Activated CD4-positive, alpha-beta T cell treated with anti-CD3 and anti-CD28 coated beads for 24 hours (primary cell): ENCODE results near the gene ATP8B3.
"Not testable (repeated sequence)": the region's sequence is repeated elsewhere in the genome, so short reads cannot be mapped to it uniquely, and the experiment has no call there.

ENCODE experiments used
- DNase-seq, 2 donors: peaks; one replicate each; pipeline ENCODE4 v3.0.0-alpha.2; 2020; ENCODE audit warnings: low read depth in 2 of 2

Gene ATP8B3

DNA sequence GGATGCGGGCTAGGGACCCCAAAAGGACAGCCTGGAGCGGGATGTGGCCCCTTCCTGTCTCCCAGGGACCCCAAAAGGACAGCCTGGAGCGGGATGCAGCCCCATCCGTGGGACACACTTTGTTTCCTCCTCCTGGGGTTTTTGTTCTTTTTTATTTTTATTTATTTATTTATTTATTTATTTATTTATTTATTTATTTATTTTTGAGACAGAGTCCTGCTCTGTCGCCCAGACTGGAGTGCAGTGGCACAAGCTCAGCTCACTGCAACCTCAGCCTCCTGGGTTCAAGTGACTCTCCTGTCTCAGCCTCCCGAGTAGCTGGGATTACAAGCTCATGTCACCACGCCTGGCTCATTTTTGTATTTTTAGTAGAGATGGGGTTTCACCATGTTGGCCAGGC is 14.8 kb downstream of the ATP8B3 start:
- not testable (repeated sequence) for DNase-seq

DNA sequence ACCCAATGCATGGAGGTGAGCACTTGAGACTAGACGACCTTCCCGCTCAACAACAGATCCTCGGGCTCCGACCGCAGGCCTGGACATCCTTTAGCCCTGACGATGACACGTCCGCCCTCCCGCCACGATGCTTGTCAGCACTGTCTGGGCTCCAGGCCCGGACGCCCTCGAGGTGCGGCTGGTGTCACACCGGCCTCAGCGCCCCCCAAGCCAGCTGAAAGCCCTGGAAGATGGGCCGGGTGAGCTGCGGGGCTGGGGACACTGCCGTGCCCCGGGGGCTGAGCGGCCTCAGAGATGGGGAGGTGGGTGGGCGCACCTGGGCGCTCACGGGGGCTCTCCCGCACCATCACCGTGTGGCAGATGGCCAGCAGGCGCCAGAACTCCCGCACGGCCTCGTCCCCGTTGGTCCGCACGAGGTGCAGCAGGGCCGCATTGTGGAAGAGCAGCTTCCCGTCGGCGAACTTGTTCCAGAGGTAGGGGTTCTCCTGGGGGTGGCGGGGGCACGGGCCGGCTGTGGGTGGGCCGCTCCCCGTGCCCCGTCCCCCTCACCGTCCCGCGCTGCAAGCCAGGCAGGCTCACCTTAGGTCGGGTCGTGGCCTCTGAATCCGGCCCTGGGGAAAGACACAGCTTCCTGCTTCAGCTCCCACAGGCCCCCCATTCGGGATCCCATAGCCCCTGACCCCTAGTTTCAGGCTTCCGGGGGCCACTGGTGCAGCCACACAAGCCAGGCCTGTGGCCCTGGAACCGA is 15.5 kb downstream of the ATP8B3 start:
- no peak for DNase-seq

DNA sequence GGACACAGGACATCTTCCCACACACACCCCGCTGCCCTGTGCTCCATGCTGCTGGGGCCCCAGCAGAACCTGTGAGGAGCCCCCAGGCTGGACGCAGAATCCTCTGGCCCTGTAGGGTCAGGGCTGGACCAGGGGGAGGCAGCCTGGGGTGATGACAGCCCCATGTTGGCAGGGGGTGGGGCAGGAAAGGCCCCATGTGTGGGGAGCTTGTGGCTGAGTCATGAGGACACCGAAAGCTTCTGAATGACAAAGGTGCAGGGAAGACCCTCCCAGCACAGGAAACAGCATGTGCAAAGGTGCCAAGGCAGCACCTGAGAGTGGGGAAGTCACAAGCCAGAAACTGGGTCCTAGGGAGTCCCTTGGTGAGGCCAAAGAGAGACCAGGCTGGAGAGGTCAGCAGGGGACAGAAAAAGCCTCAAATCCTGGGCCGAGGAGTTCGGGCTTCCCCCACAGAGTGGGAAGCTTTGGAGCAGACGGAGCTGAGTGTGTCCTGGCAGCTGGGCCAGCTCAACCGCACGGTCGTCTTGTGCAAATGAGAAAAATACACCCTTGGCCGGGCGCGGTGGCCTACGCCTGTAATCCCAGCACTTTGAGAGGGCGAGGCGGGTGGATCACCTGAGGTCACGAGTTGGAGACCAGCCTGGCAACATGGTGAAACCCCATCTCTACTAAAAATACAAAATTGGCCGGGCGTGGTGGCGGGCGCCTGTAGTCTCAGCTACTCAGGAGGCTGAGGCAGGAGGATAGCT is 17.5 kb downstream of the ATP8B3 start:
- no peak for DNase-seq

DNA sequence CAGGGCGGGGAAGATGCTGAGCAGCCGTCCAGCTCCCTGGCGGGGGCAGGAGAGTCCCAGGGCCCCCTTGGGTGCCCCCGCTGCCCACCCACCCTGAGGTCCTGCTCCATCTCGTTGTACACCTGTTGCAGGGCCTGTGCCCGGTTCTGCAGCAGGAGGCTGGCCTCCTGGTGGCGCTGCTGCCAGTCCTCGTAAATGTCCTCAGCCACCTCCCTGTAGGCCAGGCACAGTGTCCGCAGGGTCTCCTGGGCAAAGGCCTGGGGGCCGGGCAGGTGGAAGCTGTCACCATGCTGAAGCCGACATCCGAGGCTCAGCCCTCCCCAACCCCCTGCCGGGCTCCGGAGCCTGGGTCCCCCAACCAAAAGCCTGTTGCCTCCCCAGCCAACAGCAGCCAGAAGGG is 20.2 kb downstream of the ATP8B3 start:
- no peak for DNase-seq

DNA sequence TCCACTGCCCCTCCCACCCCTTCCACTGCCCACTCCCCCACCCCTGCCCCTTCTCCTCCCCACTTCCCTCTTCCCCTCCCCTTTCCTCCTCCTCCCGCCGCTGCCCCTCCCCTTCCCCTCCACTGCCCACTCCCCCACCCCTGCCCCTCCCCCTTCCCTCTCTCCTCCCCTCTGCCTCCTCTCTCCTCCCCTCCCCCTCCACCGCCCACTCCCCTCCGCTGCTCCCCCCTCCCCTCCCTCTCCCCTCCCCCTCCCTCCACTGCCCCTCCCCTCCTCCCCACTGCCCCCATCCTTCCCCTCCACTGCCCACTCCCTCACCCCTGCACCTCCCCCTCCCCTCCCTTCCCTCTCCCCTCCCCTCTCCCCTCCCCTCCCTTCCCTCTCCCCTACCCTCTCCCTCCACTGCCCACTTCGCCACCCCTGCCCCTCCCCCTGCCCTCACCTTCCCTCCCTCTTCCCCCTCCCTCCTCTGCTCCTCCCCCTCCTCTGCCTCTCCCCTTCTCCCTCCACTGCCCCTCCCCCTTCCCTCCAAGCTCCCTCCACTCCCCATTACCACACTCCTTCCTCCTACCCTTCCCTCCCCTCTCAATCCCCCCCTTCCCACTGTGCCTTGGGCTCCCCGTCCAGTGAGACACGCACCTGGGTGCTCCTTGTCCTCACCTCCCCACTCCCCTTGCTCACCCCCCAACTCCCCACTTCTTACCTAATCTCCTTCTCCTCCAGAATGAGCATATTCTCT is 21.9 kb downstream of the ATP8B3 start:
- DNase-seq = no peak

DNA sequence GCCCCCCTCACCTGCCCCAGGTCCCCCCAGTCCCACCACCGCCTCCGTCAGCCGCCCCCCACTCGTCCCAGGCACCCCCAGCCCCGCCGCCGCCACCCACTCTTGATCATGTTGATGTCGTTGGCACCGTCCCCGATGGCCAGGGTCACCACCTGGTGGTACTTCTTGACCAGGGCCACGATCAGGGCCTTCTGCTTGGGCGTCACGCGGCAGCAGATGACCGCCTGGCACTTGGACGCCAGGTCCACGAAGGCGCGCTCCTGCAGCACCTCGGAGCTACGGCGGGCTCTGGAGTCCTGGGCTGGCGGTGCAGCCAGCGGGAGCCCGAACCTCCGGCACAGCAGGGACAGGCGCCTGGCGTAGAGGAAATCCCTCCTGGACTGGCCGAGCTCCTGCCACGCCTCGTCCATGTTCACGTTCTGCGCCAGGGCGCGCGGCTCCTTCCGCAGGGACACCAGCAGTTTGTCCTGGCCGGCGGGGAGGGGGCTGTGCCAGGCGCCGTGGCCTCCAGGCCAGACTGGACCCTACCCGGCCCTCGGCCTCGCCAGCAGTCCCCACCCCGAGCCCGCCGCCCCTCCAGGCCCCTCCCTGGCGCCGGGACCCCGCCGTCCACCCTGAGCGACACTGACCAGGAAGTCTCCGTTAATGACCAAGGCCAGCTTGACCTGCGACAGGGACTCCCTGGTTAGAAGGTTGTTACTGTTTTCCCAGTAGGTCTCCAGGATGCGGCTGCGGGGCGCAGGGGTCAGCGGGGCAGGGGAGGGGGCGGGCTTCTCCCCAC is 22.6 kb downstream of the ATP8B3 start:
- no peak for DNase-seq

DNA sequence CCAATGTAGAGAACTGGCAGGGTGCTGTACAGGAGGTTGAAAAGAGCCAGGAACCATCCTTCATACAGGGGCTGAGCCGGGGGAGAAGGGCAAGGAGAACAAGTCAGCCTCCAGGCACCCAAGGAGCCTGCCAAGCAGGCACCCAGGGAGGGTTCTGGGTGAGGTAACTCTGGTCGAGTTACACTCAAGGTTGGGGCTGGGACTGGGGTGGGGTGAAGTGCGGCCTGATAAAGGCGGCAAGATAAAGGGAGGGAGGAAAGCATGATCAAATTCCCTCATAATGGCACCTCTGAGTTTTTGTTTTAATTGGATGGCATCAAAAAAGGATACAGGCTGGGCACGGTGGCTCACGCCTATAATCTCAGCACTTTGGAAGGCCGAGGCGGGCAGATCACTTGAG is 25.0 kb downstream of the ATP8B3 start:
- no peak for DNase-seq

DNA sequence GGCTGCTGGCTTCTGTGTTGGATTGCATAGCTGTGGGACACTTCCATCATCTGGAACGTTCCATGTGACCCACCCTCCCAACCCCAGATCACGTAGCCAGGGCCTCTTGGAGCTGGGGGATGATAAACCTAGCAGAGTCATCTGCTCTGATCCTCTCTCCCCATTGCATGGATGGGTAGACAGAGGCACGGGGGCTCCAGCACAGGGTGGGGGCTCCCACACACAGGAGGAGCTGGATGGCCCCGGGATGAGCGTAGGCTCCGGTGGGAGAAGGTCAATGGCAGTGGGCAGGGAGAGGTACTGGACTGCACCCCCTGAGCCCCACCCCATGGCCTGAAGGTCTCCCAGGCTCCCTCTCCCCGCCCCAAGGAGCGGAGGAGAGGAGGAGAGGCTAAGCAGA is 25.4 kb downstream of the ATP8B3 start:
- no peak for DNase-seq

DNA sequence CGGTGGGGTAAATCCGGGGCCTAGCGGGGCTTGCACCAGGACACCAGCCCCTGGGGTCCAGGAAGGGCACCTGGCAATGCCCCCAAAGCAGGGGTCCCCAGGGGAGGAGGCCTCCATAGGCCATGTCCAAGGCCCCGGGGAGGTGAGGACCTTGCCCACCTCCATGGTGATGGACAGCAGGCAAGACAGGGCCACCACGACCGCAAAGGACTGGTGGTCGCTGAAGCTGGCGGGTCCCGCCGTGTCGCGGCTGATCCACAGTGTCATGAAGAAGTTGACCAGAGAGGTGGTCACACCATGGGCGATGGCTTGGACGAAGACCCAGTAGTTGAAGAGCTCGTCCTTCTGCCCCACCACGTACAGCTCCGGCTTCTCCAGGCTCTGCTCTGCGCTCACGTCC is 26.8 kb downstream of the ATP8B3 start:
- no peak for DNase-seq

DNA sequence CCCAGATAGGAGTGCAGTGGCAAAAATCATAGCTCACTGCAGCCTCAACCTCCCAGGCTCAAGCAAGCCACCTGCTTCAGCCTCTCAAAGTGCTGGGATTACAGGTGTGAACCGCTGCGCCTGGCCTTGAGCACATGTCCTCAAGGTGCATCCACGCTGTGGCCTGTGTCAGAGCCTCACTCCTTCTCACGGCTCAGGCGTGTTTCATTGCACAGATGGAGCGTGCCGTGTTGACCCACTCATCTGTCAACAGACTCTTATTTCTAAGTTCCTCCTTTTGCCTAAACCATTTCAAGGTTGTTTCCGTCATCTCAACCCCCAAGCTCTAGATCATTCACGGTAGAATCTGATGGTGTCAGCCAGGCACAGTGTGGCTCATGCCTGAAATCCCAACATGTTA is 28.2 kb downstream of the ATP8B3 start:
- DNase-seq = no peak

DNA sequence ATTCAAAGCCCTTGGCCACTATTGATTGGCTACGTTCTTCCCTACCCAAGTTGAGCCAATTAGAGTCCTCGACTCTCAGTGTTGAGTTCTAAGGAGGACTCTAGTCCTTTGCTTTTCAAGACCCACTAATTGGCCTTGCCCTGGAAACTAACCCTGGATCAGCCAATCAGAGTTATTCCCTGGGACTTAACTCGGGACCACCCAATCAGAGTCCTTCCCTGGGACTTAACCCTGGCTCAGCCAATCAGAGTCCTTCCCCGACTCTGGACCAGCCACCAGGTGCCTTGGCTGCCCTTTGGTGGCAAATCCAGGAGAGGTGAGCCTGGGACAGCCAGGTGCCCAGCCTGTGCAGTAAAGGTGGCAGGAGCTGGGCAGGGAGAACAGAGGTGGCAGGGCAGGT is 28.7 kb downstream of the ATP8B3 start:
- no peak for DNase-seq

DNA sequence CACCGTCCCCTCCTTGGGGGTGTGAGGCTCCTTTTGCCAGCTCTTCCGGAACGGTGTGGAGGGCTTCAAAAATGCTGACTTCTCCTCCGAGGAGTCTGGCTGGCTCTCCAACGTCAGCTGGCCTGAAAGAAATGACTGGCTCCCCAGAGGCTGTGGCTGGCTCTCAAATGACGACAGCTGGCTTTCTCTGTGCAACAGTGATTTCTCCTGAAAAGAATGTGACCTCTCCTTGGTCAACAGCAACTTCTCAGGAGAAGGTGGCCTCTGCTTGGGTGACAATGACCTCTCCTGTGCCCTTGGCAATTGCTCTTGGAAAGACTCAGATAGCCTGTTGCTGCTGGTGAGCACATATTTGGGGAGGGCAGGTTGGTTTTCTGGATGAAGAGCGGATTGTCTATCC is 29.6 kb downstream of the ATP8B3 start:
- no peak for DNase-seq

DNA sequence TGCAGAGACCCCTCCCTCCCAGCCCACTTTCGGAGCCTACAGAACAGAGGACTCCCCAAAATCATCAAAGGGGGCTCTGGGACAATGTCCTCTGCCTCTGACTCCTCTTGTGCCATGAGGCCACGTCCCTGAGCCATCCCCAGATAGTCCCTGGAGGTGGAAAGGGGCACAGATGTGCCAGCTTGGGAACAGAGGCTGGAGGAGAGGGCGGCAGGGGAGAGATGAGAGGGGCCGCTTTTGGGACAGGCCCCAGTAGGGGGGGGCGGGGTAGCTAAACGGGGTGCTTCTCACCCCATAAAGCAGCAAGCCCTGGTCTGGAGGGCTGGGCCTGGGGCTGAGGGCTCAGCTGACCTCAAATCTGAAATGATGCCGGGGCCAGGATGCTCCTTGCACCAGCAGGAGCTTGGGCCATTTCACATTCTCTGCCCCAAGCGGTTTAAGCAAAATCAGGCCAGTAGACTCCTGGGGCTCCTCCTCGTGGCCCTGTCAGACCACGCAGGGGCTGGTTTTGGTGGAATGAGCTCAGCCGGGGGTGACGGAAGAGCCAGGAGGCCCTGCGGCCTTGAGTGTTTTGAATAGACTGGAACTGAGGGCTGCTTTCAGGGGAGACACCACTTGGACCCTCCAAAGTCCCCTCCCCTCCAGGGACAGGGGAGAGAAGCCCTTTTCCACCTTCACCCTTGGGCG is 31.7 kb downstream of the ATP8B3 start:
- DNase-seq = no peak

DNA sequence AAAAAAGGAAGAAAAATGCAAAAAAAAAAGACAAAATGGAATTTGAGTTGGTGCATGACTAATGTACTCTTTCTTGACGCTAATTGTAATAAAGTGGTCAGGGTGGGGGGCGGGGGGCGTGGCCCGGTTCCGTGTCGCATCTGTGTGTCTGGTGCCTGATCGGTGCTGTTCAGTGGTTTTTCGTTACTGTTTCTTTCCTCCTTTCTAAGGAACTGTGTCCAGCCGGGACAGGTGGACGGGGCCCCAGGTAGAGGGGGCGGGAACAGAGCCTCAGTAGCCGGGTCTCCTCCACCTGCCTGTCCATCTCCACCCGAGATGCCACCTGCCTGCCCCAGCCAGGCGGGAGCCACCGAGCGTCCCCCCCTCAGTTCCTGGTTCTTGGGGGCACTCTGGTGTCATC is 32.5 kb downstream of the ATP8B3 start:
- no peak for DNase-seq

DNA sequence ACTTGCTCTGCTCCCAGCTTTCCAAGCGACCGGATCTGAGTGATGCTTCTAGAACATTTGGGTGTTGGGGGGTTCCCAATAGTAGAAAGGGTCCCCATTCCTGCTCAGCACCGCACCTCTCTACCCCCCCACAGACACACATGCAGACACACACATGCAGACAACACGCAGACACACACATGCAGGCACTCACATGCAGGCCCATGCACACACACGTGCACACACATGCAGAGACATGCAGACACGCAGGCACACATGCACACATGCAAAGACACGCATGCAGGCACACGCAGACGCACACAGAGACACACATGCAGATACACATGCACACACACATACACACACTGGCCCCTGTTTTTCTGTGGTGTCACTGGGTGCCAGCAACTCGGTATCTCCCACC is 34.9 kb downstream of the ATP8B3 start:
- no peak for DNase-seq

DNA sequence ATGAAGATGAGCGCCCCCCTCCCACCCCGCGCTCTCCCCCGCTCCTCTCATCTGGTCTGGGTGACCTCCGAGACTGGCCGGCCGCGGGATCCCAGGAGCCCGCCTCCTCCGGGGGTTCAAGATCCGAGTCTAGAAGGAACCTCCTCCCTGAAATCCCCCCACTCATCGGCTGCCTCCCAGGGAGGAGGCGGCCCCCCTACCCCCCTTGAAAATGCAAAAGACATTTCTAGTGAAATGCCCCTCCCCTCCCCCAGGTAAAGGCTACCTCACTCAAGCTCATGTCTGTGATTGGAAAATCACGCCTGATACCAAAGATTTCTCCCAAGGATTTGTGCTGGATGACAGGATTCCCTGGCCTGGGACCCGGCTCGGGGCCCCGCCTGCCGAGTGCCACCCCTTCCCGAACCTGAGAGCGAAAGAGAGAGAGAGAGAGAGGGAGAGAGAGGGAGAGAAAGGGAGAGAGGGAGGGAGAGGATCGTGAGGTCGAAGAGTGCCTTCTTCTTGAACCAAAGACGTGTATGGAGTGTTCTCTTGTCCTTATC is 35.4 kb downstream of the ATP8B3 start:
- no peak for DNase-seq

DNA sequence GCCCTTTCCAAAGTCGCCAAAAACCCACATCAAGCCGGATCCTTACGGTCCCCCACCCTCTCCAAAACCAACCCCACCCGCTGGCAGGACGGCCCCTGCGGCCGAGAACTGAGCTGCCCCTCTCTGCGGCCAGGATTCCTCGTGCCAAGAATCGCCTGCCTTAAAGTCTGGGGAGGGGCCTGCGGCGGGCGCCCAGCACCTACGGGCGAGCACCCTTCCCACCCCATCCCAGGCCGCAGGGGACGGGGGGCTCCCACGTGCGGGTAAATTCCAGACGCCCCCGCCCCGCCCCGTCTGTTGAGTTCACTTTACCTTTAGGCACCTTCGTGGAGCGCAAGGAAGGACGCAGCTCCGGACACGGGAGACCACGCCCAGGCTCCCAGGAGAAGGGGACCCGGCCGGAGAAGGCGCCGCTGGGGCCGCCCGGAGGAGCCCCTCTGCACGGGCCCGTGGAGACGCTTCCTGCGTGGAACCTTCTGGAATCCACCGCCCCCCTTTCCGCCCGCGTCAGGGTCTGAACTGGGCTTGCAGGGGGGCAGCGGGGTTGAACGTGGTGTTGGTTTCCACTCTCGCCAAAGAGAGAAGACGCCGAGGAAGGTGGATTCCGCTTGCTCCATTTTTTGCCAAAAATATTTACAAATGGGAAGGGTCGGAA is 36.0 kb downstream of the ATP8B3 start:
- no peak for DNase-seq

DNA sequence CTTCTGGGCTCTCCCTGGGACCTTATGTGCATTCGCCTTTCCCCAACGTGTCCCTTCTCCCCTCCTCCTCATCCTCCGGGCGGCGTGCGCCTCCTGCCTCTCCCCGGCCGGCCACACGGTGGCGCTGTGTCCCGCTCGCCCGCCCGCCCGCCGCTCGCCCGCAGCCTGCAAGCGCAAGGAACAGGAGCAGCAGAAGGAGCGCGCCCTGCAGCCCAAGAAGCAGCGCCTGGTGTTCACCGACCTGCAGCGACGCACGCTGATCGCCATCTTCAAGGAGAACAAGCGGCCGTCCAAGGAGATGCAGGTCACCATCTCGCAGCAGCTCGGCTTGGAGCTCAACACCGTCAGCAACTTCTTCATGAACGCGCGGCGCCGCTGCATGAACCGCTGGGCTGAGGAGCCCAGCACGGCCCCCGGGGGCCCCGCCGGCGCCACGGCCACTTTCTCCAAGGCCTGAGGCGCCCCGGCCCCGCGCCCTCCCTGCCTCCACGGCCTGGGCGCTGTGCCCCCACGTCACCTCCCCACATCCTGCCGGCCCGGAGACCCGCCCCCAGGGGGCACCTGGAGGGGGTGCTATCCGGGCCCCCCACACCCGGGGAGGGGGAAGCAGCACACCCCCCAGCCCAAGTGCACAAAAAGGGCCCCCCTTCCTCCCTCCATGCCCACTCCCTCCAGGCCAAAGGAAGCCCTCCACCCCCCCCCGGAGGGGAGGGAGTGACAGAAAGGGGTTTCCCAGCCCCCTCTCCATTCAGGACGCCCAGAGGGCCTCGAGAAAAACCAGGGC is 36.9 kb downstream of the ATP8B3 start:
- no peak for DNase-seq

DNA sequence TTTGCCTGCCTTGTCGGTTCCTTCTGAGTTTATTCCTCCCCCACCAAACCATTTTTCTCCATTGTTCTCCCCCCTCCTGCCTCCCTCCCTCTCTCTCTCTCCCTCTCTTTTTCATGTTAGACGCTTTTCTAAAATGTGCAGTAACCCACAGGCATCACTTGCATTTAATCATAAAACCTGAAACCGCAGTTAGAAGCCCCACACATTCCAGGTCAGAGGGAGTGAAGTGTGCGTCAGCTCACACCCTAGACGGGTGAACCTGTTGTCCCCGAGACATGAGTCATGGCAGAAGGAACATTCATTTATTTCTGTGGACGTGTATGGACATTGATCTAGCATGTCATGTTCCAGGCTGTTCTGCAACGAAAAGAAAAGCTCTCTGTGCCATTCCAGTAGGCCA is 38.9 kb downstream of the ATP8B3 start:
- no peak for DNase-seq
